ENCODE data around the gene CEP162. TPM values are rescaled to one million over a fixed set of nuclear protein-coding genes. Genes with fewer than 3 reads are reported as not detected.

CEP162 gene
- 1 to 10 TPM; 3.5 to 5.6 TPM for total RNA-seq

GRCh38 chr6:84227434-84228197 lies at the start of gene CEP162:
CEP162 (minus strand) TSS chr6:84227643; CDS start chr6:84226393, 1,250 bp downstream.
- peak within 1 kb of the TSS; percentile 99 to 100 for H3K4me3 Mint-ChIP-seq
- H3K27ac Mint-ChIP-seq, result peak within 1 kb of the TSS; percentile 99
- no peaks in the 10 kb centered on the region for H3K36me3 Mint-ChIP-seq (ENCODE audit: insufficient read depth in 2 of 2)
- peaks cover 6% of the 10 kb centered on the region for H3K27me3 Mint-ChIP-seq (ENCODE audit: low read depth)
- H3K4me1 Mint-ChIP-seq (ENCODE audit: low read depth), result peaks cover 26% of the 10 kb centered on the region
- DNase-seq (peak; percentile 83 to 91), ATAC-seq (replicated peaks in 1 of 2) (peak; percentile 94 to 96)
- H3K9me3 Mint-ChIP-seq, result no peaks in the 10 kb centered on the region

GRCh38 chr6:84274856-84275255 lies 47.4 kb upstream of the CEP162 start:
- Mint-ChIP-seq H3K4me3 (no peak overlapping the region), H3K9me3 (no peaks in the 10 kb centered on the region), H3K27ac (no peak overlapping the region), H3K4me1 (ENCODE audit: low read depth) (no peaks in the 10 kb centered on the region), H3K36me3 (ENCODE audit: insufficient read depth in 2 of 2) (no peaks in the 10 kb centered on the region), H3K27me3 (ENCODE audit: low read depth) (peaks cover 16% of the 10 kb centered on the region)
- ATAC-seq (replicated peaks in 1 of 2), result no peak
- DNase-seq, result no peak

- no peak for ATAC-seq (replicated peaks in 1 of 2)
- H3K27me3 Mint-ChIP-seq (ENCODE audit: low read depth), result peaks cover 23% of the 10 kb centered on the region
- no peaks in the 10 kb centered on the region for H3K4me1 Mint-ChIP-seq (ENCODE audit: low read depth)
- H3K9me3 Mint-ChIP-seq, result no peaks in the 10 kb centered on the region
- no peak overlapping the region for H3K27ac Mint-ChIP-seq
- no peaks in the 10 kb centered on the region for H3K36me3 Mint-ChIP-seq (ENCODE audit: insufficient read depth in 2 of 2)
- H3K4me3 Mint-ChIP-seq, result no peak overlapping the region
- DNase-seq, result no peak
Measured at GRCh38 chr6:84273048-84273809, 45.8 kb upstream of the CEP162 start.

DNA sequence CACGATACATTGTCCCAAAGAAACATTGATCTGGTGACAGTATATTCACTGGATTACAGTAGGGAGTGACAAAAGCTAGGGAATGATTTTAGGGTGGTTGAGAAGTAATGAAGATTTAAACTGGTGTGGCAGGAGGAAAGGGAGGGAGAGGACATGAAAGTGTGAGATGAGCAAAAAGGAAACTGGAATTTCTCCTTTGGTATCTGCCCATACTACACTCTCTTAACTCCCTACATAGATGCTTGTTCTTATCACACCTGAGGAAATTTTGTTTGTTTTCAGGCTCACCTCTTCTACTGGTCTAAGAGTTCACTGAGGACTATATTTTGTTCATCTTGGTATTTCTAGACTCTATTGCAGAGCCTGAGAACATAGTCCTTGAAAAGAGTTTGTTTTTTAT lies 44.9 kb upstream of the CEP162 start:
- ATAC-seq (replicated peaks in 1 of 2), result no peak
- Mint-ChIP-seq H3K9me3 (no peaks in the 10 kb centered on the region), H3K4me3 (no peak overlapping the region), H3K4me1 (ENCODE audit: low read depth) (no peaks in the 10 kb centered on the region), H3K27me3 (ENCODE audit: low read depth) (peaks cover 23% of the 10 kb centered on the region), H3K36me3 (ENCODE audit: insufficient read depth in 2 of 2) (no peaks in the 10 kb centered on the region), H3K27ac (no peak overlapping the region)
- DNase-seq, result no peak

DNA sequence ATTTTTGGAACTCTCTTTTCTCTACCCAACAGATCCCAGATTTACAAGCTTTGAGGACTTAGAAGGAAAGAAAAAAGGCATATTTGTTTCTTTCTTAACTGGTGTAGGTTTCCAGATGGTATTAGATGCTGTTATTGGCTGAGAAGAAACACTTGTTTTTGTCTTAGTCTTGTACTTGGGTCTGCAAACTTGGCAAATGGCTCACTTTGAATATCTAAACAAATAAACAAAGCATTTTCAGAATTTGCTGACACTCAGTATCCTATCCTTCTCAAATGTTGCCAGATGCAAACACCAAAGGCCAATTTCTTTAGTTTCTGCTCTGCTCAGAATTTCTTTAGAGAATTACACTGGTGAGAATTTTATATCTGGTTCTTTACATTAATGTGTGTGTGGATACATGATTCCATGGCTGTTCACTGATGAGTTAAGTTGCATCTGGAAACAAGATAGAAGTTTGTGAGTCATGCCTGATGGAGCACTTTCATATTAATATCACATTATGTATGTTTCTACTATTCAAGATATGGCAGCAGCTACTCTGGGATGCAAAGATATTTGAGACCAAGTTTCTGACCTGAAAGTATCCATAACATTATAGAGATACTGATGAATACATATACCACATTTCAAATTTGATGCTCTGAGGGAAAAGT lies 43.7 kb upstream of the CEP162 start:
- ATAC-seq (replicated peaks in 1 of 2), result no peak
- H3K36me3 Mint-ChIP-seq (ENCODE audit: insufficient read depth in 2 of 2), result no peaks in the 10 kb centered on the region
- no peak overlapping the region for H3K4me3 Mint-ChIP-seq
- DNase-seq, result no peak
- no peaks in the 10 kb centered on the region for H3K9me3 Mint-ChIP-seq
- no peaks in the 10 kb centered on the region for H3K4me1 Mint-ChIP-seq (ENCODE audit: low read depth)
- no peak overlapping the region for H3K27ac Mint-ChIP-seq
- H3K27me3 Mint-ChIP-seq (ENCODE audit: low read depth), result peaks cover 23% of the 10 kb centered on the region

DNA sequence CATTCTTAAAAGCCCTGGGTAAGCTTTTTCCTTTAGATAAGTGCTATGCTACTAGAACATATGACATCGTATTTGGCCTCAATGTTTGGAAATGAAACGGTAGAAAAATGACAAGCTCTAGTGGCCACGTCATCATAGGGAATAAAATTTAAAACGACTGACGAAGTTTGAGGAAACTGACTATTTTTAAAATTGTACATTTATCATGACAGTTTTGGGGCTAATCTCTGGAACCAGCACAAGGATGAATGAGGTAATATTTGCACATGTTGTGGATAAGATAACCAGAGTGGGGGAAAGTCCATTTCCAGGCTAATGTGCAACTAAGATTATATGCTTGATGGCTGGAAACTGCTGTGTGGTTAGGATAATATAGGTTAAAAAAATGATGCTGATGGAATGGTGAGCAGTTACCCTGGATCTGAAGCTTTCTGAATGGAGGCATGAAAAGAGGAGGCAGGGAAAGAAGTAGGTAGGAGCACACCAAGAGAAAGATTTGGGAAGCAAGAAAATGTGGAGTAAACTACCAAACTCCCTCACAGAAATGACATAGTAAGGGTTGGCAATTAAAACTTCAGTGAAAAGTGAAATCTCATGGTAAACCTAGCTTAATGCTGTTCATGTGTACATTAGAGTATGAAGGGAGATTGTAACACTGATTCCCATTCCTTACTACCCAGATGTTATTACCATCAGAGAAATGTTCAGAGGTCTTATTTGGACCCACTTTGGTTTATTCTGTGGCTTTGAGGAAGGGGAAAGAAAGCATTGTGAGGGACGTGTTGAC lies 42.7 kb upstream of the CEP162 start:
- Mint-ChIP-seq H3K9me3 (no peaks in the 10 kb centered on the region), H3K4me3 (no peak overlapping the region), H3K4me1 (ENCODE audit: low read depth) (no peaks in the 10 kb centered on the region), H3K36me3 (ENCODE audit: insufficient read depth in 2 of 2) (no peaks in the 10 kb centered on the region), H3K27ac (no peak overlapping the region), H3K27me3 (ENCODE audit: low read depth) (peaks cover 28% of the 10 kb centered on the region)
- DNase-seq (no peak), ATAC-seq (replicated peaks in 1 of 2) (no peak)

- no peak overlapping the region for H3K4me3 Mint-ChIP-seq
- ATAC-seq (replicated peaks in 1 of 2), result no peak
- no peaks in the 10 kb centered on the region for H3K4me1 Mint-ChIP-seq (ENCODE audit: low read depth)
- DNase-seq, result no peak
- H3K9me3 Mint-ChIP-seq, result no peaks in the 10 kb centered on the region
- H3K36me3 Mint-ChIP-seq (ENCODE audit: insufficient read depth in 2 of 2), result no peaks in the 10 kb centered on the region
- no peak overlapping the region for H3K27ac Mint-ChIP-seq
- peaks cover 20% of the 10 kb centered on the region for H3K27me3 Mint-ChIP-seq (ENCODE audit: low read depth)
Measured at GRCh38 chr6:84268781-84269180, 41.3 kb upstream of the CEP162 start.

DNA sequence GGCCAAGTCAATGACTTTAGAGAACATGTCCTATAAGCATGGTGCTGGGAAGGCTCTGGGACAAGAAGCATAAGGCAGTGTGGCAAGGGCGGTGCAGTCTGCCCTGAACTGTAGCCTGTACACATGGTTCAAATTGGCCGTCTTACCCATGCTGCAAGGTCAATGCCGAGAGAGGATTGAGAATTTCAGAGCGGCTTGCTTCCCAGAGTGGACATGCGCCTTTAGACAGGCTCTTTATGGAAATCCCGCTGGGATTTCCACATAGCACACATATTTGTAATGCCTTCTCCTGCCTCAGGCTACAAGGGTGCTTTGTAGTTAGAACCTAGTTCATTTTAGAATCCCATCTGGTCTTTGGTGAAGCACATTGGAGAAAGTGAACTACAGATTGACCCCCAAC lies 36.1 kb upstream of the CEP162 start:
- ATAC-seq (replicated peaks in 1 of 2) (no peak), DNase-seq (no peak)
- H3K4me1 Mint-ChIP-seq (ENCODE audit: low read depth), result no peaks in the 10 kb centered on the region

DNA sequence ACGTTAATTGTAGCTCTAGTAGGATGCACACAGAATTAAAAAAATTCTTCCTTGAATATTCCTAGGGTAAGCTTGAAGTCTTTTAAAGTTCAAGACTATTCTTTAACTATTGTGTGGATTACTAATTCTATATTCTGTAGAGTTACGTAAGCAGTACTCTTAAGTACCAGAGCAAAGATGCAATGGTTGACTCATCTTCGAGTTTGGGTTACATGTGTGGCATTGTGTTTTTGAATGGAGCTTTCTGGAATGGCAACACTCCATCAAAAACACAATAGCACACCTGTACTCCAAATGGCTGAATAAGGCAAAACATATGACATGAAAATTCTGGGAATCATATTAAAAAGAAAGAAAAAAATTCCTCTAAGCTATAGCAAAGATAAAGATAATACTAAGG lies 33.5 kb upstream of the CEP162 start:
- no peak for ATAC-seq (replicated peaks in 1 of 2)
- no peak for DNase-seq
- no peaks in the 10 kb centered on the region for H3K4me1 Mint-ChIP-seq (ENCODE audit: low read depth)

More for the DNA sequence above, 36.1 kb upstream of the CEP162 start:
- H3K27ac Mint-ChIP-seq, result no peak overlapping the region
- peaks cover 7% of the 10 kb centered on the region for H3K27me3 Mint-ChIP-seq (ENCODE audit: low read depth)
- no peak overlapping the region for H3K4me3 Mint-ChIP-seq
- H3K36me3 Mint-ChIP-seq (ENCODE audit: insufficient read depth in 2 of 2), result no peaks in the 10 kb centered on the region
- H3K9me3 Mint-ChIP-seq, result no peaks in the 10 kb centered on the region

GRCh38 chr6:84260196-84260595 lies 32.8 kb upstream of the CEP162 start:
- H3K9me3 Mint-ChIP-seq, result no peaks in the 10 kb centered on the region
- ATAC-seq (replicated peaks in 1 of 2) (no peak), DNase-seq (no peak)
- no peak overlapping the region for H3K4me3 Mint-ChIP-seq
- H3K27me3 Mint-ChIP-seq (ENCODE audit: low read depth), result peaks cover 10% of the 10 kb centered on the region
- H3K27ac Mint-ChIP-seq, result no peak overlapping the region
- H3K4me1 Mint-ChIP-seq (ENCODE audit: low read depth), result no peaks in the 10 kb centered on the region
- H3K36me3 Mint-ChIP-seq (ENCODE audit: insufficient read depth in 2 of 2), result no peaks in the 10 kb centered on the region

More for the DNA sequence above, 33.5 kb upstream of the CEP162 start:
- Mint-ChIP-seq H3K4me3 (no peak overlapping the region), H3K27ac (no peak overlapping the region), H3K36me3 (ENCODE audit: insufficient read depth in 2 of 2) (no peaks in the 10 kb centered on the region), H3K27me3 (ENCODE audit: low read depth) (peaks cover 14% of the 10 kb centered on the region), H3K9me3 (no peaks in the 10 kb centered on the region)

DNA sequence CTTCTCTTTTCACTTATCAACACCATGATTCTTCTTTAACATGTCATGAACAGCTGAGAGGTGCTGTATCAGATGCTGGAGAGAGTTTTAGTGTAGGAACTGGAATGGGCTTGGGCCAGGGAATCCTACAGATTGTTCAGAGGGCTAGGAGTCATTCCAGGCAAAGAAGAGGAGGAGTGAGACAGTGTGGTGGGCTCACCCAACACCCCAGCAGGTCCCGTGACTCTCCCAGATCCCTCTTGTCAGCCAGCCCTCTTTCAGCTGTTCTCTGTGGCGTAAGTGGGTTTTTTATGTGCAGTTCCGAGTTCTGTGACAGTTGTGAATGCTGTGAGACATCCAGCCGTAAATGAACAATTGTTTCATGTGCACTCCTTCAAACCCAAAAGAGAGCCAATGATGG lies 31.4 kb upstream of the CEP162 start:
- Mint-ChIP-seq H3K27ac (no peak overlapping the region), H3K4me3 (no peak overlapping the region), H3K27me3 (ENCODE audit: low read depth) (peaks cover 17% of the 10 kb centered on the region), H3K36me3 (ENCODE audit: insufficient read depth in 2 of 2) (no peaks in the 10 kb centered on the region), H3K4me1 (ENCODE audit: low read depth) (no peaks in the 10 kb centered on the region), H3K9me3 (no peaks in the 10 kb centered on the region)
- no peak for ATAC-seq (replicated peaks in 1 of 2)
- DNase-seq, result no peak

- Mint-ChIP-seq H3K36me3 (ENCODE audit: insufficient read depth in 2 of 2) (no peaks in the 10 kb centered on the region), H3K27ac (no peak overlapping the region), H3K4me3 (no peak overlapping the region), H3K27me3 (ENCODE audit: low read depth) (peaks cover 17% of the 10 kb centered on the region), H3K4me1 (ENCODE audit: low read depth) (no peaks in the 10 kb centered on the region), H3K9me3 (no peaks in the 10 kb centered on the region)
- no peak for DNase-seq
- ATAC-seq (replicated peaks in 1 of 2), result no peak
Measured at GRCh38 chr6:84258268-84258667, 30.8 kb upstream of the CEP162 start.

DNA sequence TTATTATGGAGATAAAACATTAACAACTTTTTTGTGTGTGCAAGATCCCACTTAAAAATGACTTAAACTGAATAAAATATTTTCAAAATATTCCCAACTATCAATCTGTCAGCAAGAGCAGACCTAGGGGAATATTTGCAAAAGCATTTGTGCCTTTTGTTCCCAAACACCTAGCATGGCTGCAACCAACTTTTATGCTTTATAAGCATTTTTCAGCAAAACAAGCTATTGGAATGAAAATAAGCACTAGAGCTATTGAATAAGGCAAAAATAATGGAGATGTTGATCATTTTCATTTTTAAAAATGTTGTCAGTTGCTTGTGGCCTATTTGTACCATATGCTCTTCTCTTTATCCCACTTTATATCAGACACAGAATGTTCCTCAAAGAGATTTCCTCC lies 28.2 kb upstream of the CEP162 start:
- H3K9me3 Mint-ChIP-seq, result no peaks in the 10 kb centered on the region
- ATAC-seq (replicated peaks in 1 of 2) (no peak), DNase-seq (no peak)
- H3K4me3 Mint-ChIP-seq, result no peak overlapping the region
- H3K4me1 Mint-ChIP-seq (ENCODE audit: low read depth), result no peaks in the 10 kb centered on the region
- H3K27me3 Mint-ChIP-seq (ENCODE audit: low read depth), result peaks cover 23% of the 10 kb centered on the region
- no peak overlapping the region for H3K27ac Mint-ChIP-seq
- no peaks in the 10 kb centered on the region for H3K36me3 Mint-ChIP-seq (ENCODE audit: insufficient read depth in 2 of 2)

Data from activated T-cell treated with anti-CD3 and anti-CD28 coated beads, Interleukin-2, amount 50 U/mL, for 72 hours (primary cell).